Fibroblast of upper back skin (primary cell): Measurements from ENCODE around the gene SLC37A2.
A peak's percentile ranks its signal among the peaks of the same experiment; 100 is the strongest.
"Not testable (repeated sequence)": the region's sequence is repeated elsewhere in the genome, so short reads cannot be mapped to it uniquely, and the experiment has no call there.

Experiments
- DNase-seq: peaks from one replicate; pipeline ENCODE4 v3.0.0-alpha.2; 2013

The SLC37A2 gene

DNA sequence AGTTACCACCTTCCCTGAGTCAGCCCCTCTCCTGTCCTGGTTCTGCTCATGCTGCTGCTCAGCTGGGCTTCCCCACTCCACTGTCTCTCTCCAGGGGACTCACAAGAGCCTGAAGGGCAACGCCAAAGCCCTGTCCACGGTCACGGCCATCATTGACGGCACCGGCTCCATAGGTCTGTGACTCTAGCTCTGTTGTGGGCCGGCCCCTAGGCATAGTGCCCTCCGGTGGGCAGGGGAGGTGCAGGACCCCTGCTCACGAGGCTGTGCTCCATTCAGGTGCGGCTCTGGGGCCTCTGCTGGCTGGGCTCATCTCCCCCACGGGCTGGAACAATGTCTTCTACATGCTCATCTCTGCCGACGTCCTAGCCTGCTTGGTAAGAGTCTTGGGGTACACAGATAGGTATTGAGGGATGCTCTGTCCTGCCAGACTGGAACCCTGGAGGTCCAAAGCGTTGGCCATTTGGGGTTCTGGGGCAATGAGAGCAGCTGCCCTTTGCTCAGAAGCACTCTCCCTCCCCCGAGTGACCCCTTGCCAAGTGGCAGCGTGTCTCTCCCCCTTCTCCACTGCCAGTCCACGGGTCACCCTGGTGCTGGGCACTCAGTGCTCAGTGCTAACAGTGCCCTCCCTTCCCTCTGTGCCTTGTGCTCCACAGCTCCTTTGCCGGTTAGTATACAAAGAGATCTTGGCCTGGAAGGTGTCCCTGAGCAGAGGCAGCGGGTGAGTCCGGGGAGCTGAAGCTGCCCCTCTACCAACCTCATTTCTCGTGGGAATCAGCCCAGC, 22.4 kb downstream of the SLC37A2 start:
- DNase-seq: no peak

DNA sequence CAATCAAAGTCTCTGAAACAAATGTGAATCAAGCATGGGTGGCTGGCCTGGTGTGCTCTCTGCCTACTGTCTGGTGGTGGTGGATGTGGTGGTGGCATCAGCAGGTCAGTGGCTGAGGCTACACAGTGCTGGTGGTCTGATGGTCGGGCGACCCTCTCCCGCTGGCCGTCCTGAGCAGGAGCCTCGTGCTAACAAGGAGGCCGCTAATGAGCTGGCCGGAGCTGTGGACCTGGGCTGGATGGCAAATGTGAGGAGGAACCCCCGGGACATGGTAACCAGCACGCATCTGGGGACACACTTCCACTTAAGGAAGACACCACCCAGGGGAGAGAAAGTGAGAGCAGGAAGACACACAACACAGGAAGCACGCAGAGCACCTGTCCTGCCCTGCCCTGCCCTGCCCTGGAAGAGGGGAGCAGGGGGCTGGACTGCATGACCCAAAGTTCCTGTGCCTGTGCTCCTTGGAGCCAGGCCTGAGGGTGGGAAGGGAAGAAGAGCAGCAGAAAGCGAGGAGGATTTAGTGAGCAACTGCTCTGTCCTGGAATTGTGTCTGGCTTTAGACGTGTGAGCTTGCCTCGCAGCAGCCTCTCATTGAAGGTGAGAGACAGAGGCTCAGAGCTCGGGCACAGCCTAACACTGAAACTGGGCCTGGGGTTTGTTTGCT, 23.7 kb downstream of the SLC37A2 start:
- no peak for DNase-seq

DNA sequence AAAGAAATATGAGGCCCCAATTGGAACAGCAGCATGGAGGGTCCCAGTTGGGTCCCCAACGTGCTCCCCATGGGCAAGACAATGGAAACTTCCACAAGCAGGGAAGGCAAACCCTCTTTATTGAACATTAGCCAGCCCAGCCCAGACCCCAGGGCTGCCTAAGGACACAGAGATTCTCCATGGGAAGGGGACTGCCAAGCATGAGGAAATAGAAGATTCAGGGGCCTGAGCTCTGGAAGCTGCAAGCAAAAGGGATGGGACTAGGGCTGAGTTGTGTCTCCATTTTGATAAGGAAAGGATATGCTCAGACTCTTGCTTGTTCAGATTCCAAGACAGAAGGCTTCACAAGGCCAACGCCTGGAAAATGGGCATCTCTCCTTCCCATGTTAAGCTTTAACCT, 25.0 kb downstream of the SLC37A2 start:
- no peak for DNase-seq

DNA sequence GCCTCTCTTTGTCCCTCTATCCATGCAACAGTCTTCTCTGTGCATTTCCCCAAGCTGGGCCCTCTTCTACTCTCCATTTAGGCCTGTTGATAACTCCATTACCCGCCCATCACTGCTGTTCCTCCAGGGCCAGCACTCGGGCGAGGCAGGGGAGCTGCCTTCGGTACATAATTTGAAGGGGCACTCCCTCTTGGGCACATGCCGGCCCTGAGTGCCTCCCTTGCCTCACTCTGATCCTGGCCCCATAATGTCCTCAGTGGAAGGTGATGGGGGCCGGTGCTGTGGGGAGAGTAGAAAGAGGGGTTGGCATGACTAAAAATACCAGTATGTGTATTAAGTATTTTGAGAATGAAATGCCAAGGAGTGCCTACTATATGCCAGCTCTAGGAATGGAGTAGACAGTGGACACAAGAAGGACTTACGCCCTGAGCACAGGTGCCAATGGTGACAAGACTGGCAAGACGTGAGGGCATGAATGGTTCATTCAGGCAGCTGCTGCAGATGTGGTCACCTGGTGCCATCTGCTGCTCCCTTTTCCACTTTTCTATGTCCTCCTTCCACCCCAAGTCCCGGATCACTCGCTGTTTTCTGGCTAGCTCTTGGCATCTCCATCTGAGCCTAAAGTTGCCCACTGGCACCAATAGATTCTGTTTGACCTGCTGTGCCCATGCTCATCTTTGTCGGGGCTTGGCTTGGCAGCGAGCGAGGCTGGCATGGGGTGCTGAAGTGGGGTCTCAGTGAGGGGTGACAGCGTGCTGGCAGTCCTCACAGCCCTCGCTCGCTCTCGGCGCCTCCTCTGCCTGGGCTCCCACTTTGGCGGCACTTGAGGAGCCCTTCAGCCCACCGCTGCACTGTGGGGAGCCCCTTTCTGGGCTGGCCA, 25.7 kb downstream of the SLC37A2 start:
- no peak for DNase-seq

DNA sequence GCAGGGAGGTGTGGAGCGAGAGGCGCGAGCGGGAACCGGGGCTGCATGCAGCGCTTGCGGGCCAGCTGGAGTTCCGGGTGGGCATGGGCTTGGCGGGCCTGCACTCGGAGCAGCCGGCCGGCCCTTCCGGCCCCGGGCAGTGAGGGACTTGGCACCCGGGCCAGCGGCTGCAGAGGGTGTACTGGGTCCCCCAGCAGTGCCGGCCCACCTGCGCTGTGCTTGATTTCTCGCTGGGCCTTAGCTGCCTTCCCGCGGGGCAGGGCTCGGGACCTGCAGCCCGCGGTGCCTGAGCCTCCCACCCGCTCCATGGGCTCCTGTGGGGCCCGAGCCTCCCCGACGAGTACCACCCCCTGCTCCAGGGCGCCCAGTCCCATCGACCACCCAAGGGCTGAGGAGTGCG, 26.4 kb downstream of the SLC37A2 start:
- DNase-seq: not testable (repeated sequence)

DNA sequence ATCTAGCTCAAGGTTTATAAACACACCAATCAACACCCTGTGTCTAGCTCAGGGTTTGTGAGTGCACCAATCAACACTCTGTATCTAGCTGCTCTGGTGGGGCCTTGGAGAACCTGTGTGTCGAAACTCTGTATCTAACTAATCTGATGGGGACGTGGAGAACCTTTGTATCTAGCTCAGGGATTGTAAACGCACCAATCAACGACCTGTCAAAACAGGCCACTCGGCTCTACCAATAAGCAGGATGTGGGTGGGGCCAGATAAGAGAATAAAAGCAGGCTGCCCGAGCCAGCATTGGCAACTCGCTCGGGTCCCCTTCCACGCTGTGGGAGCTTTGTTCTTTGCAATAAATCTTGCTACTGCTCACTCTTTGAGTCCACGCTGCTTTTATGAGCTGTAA, 27.0 kb downstream of the SLC37A2 start:
- not testable (repeated sequence) for DNase-seq

DNA sequence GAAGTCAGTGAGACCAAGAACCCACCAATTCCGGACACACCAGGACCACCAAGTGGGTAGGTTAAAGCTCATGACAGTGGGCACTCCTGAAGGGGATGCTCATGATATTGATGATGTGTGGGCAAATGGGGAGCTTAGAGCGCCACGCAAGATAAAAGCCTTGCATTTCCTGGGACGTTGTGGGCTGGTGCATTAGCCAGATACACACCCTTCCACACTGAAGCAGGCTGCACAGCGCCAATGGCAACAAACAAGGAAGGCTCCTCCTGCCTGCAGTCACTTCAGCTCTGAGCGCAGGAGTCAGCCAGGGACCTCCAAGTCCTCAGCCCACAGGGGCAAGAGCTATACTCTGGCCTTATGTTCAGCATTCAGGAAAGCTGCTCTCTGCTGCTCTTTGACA, 27.7 kb downstream of the SLC37A2 start:
- DNase-seq: no peak

DNA sequence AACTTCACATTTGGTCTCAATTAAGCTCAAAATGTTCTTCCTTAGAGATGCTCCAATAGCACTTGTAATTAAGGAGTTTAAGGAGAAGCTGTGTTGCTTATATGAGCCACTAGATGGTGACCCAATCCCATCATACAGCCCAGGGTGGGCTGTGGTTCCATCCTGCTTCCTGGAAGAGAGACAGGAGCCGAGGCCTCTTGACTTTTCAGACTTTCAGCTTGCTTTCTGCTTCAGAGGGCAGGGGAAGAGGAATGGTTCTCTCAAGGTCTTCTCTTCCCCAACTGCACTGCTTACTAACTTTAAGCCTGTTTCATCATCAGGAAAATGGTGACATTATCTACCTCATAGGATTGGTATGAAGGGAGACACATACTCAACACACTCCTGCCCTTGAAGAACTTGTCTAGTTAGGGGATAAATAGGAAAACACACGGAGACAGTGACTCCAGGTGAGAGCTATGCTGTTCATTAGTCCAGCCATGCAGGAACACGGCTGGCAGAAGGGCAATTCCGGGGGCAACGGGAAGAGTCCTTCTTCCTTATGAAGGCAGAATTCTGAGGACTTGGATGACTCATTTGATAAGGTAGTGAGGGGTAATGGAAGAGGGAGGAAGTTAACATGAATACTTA, 28.3 kb downstream of the SLC37A2 start:
- DNase-seq: peak; percentile 80

DNA sequence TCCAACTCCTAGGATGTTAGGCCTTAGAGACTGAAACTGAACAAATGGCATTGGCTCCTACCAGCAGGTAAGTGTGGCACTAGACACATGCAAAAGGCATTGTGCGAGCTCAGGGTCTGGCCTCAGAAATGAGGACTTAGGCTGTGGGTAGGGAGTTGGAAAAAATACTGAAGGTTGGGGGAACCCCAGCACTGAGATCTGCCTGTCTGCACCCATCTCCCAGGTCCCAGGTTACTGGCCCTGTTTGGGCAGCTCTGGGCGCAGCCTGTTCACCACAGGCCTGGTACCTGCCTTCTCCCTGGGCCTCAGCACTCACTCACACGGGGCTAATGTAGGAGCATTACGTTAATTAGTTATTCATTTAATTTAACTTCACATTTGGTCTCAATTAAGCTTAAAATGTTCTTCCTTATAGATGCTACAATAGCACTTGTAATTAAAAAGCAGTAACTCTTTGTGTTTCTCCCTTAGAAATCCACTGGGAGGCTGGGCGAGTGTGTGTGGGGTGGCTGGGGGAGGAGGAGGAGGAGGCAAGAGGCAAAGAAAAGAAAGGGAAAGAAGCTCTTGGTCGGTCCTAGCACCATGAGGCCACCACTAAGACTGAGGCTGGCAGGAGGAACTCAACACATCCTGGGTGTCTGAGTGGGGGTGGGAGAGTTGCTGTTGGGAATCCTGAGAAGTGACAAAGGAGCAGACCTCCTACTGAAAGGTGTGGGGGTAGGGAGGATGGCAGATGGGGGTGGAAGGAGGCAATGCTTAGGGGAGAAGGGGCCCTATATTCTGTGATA, 29.0 kb downstream of the SLC37A2 start:
- no peak for DNase-seq

DNA sequence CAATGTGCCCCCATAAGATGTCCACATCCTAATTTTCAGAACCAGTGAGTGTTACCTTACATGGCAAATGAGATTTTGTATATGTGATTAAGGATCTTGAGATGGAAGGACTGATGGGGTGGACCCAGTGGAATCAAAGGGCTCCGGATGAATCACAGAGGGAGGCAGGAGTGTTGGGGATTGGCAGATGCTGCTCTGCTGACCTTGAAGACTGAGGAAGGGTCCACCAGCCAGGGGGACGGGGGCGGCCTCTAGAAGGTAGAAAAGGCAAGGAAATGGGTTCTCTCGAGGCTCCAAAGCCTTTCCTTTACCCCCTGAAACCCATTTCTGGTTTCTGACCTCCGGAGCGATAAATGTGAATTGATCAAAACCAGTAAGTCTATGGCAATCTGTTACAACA, 29.6 kb downstream of the SLC37A2 start:
- no peak for DNase-seq

DNA sequence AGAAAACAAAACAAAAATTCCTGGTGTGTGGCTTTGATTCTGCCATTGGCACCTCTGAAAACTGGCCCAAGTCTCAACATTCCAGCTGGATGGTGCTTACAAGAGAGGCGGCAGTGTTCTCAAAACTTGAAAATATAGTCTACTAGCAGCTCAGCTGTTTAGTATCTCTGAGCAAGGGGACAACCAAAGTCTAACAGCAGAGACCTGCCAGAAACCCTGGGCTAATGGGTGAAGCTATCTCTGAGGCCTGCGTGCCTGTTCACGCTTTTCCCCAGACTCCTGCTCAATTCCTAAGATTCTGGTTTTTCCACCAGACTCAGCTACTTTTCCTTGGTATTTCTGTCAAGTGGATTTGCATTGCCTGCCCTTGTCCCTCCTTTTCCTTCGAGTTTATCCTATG, 30.4 kb downstream of the SLC37A2 start:
- no peak for DNase-seq

DNA sequence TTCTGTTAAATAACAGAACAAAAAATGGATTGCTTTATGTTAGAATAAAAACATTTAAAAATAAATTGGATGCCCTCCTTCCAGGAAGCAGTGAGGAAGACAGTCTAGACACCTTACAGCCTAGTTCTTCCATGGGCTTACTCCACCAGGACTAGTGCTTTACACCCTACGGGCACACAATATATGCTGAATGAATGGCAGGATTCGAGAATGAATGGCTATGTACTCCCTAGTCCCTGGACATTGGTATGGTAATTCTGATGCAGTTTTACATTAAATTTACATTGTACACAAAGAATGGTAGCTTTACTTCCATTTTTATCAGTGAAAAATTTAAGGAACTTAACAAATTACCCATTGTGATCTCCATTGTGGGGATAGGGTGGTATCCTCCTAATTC, 31.6 kb downstream of the SLC37A2 start:
- no peak for DNase-seq

DNA sequence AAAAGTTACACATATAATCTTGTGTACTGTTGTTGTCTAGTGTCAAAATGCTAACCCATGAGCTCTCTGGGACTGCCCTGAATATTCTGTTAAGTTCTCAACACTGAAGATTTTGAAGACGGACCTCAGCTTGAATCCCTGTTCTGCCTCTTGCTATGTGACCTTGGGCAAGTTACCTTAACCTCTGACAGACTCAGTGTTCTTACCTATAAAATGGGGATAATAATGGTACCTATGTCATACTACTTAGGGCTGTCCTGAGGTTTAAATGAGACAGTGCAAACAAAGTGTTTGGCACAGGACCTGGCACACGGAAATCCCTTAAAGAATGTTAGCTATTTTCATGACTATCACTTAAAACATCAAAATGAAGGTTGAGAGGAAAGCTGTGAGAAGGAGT, 37.0 kb downstream of the SLC37A2 start:
- no peak for DNase-seq

DNA sequence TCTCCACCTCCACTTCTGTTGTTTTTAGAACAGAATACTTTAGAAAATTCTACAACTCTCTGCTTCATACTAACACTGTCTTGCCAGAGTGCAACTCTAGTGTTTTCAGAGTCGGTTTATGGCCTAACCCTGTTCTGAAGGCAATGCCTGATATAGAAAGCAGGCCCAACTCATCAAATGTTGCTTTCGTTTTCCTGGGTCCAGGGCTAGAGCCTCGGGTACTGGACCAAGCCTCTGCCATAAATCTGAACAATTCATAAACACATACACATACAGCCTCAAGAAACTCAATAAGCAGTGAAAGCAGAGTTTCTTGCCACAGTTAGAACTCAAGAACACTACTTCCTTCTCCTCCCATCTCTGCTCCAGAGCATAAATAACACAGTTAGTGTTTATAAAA, 38.5 kb downstream of the SLC37A2 start:
- DNase-seq: no peak

DNA sequence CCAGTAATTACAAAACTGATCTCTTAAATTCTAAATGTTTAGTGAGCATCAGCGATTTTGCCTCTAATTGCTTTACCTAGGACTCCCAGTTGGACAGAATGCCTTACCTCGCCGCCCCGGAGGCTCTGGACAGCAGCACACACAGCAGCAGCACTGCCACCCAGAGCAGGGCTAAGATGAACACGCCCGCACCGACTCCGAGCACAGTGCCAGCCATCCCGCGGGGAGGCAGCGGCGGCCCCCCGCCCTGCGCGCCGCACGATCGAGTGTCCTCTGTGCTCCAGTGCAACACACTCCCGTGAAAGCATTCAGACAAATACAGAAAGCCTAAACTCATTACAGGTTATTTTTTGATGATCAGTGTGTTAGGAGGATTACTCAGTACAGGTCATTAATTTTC, 38.9 kb downstream of the SLC37A2 start:
- no peak for DNase-seq

DNA sequence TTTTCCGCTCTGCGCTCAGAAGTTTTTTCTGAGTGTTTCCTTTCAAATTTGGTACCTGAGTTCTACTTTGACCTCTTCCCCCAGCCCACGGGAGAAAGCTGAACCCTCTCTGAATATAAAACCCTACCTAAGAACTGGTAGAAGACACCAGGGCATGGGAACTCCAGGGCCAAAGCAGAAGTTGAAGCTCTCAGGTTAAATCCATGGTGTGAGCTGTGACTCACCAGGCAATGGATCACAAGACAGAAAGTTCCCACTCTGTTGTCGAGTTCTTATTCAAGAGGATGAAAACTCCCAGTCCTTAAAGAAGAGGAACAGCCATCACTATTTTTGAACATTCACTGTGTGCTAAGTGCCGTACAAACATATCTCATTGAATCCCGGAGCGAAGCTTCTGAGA, 39.4 kb downstream of the SLC37A2 start:
- no peak for DNase-seq

DNA sequence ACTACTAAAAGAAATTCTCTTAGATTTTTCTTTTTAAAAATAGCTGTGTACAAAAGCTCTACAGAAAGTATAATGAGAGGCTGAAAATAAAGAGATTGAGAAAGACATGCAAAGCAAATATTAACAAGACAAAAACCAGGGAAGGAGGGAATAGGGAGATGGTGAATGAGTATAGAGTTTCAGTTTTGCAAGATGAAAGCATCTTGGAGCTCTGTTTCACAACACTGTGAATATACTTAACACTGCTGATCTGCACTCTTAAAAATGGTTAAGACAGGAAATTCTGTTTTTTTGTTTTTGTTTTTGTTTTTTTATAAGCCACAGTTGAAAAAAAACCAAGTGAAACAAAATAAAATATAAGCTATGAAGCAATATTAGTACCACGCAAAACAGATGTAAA, 42.8 kb downstream of the SLC37A2 start:
- DNase-seq: no peak

DNA sequence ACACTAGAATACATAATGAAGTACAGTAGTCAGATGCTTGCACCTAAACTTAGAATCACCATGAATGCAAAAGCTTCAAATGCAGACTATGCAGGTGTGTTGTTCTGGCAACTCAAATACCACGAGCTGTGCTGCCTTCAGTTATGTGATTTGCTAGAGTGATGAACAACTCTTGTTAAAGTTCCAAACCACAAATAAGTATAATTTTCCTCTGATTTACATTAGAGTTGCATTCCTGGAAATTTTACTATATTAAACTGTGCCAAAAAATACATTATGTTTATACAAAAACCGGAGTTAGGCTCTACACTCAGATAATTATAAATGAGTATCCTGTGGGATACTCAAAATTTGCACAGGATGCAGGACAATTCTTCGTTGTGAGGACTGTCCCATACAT, 45.4 kb downstream of the SLC37A2 start:
- no peak for DNase-seq

DNA sequence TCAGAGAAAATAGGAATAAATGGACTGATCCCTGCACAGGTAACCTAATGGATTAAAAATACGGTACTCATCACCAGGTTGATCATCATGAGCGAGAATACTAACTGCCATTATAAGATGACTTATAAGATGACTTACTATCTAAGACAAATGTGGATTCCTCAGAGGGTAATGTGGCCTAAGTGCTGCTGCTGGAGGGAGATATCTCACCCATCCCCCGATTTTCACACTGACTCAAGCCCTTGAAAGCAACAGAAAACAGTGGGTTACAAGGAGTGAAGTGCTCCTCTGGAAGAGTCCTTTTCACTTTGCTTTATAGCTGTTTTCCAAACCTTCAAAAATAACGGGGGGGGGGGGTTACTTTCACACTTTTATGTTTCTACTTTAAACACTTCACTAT, 47.4 kb downstream of the SLC37A2 start:
- no peak for DNase-seq

DNA sequence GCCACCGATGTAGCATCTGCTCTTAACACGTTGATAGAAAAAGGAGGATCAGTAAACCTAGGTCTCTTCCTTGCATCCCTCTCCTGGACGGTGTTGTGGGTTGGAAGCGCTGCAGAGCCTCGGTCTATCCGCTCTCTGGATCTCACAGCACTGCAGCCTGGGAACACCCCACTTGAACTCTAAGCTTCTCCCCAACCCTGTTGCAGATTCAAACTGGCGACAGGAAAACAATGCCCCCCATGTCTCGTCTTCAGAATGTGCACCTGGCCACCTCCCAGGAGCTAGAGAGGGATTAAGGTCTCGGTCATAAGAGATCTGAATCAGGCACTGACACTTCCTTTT, 47.9 kb downstream of the SLC37A2 start:
- no peak for DNase-seq

DNA sequence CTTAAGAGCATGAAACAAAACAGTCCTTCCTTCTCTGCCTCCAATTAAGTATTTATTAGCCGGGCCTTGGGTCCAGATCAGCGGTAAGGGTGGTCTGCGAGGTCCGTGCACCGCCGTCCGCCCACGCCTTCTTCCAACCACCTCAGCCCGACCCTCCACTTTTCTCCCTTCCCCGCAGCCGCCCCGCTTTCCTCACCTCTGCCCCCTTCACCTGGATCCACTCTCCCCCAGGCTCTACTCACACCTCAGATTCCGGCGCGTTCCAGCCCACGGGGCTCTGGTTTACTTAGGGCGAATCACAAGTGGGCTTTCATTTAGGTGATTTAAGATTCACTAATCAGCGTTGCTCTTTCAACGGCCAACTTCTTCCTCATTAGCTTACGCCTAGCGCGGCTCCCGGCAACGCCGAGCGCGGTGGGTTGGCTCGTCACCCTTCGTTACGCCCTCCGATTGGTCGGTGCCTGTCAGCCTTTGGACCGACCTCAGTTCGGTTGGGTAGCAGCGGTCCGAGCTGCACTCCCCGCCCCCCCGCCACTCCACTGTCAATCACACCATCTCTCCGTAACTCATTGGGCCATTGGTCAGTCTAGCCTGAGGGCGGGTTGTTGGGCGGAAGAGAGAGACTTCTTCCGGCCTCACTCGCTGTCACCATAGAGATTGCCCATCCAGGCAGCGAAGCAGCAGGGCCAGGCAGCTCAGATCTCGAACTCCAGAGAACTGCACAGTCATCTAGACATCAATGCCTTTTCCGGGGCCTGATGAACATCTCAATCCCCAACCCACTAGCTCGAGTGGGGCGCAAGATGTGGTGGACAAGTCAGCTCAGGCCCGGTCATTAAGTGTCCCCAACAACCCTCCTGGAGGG, 48.5 kb downstream of the SLC37A2 start, which contains the start of gene TMEM218:
TMEM218 (minus strand) TSS at position 284 of the 865 bp plus-strand sequence. CDS start 9,385 bp downstream, outside the sequence.
- peak; percentile 99 for DNase-seq
